Head of caudate nucleus (tissue), 42 donors: ENCODE measurements around the gene SLC35F1.

Experiments used
- DNase-seq, 42 donors: peaks; one replicate each; pipeline versions ENCODE4 v3.0.0 to v3.0.0-alpha.2; 2020 to 2021; ENCODE audit warnings: mixed read lengths in 7 of 42
- intact Hi-C: fragments of 100-400 bp; cut with DNase I; formaldehyde crosslinking; loops from one replicate; pipeline ENCODE4 v1.15.0; 2022

SLC35F1 gene

DNA sequence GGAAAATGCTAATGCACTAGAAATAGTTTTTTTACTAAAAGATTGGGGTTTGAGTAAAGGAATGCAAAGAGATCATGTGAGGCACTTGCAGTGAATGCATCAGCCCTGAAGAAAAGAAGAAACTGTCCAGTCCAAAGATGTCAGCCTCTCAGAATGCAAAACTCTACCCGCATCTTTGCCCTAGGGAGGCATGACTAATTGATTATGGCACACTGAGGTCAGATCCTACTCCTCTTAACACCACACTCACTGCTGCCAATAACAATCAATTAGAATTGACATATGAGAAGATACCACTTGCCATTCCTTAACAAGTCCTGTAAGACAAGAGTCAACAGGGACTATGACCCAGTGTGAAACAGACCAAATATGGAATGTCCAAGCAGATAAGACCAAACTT lies 378.7 kb downstream of the SLC35F1 start:
- DNase-seq, result no peak
- intact Hi-C loops, result loop anchor here (5.0 to 10.0 kb wide), 2 partner anchors 222 to 299 kb away; no protein-coding TSS in a partner anchor

DNA sequence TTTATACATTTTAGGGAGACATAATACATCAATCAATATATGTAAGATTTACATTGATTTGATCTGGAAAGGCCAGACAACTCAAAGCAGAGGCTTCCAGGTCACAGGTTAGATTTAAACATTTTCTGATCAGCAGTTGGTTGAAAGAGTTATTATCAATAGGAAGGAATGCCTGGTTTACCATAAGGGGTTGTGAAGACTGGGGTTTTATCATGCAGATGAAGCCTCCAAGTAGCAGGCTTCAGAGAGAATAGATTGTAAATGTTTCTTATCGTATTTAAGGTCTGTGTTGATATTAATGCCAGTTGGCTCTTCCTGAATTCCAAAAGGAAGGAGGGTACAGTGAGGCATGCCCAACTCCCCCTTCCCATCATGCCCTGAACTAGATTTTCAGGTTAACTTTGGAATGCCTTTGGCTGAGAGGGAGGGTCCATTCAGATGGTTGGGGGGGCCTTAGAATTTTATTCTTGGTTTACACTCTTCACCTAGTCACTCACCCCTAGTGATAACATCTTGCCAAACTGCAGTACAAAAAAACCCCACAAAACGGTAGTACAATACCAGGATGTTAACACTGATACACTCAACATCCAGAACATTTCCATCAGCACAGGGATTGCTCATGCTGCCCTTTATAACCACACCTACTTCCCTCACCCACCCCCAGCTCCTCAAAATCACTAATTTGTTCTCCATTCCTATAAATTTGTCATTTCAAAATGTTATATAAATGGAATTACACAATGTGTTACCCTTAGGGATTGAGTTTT lies 381.5 kb downstream of the SLC35F1 start:
- intact Hi-C loops, result loop anchor here (5.0 to 10.0 kb wide), 2 partner anchors 219 to 296 kb away; no protein-coding TSS in a partner anchor
- peak in 19 of 42 donors; percentile 14 to 77 (median 41) for DNase-seq

DNA sequence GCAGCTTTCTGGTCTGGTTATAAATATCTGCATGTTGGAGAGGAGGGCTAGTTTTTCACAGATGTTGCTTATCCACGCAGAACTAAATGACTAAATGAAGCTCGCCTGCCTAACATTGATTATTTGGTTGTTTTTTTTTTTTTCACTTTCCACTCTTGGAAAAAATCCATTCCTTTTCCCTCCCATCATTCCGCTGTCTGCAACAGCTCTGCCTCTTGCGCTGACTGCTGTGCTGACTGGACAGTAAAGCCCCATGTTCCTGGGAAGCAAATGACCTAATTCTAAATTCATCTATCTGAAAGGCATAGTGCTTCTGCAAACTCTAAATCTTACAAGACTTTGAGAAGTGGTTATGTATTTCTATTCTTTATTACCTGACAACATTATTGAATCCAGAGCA lies 385.5 kb downstream of the SLC35F1 start:
- intact Hi-C loops, result no loop called here
- no peak for DNase-seq

DNA sequence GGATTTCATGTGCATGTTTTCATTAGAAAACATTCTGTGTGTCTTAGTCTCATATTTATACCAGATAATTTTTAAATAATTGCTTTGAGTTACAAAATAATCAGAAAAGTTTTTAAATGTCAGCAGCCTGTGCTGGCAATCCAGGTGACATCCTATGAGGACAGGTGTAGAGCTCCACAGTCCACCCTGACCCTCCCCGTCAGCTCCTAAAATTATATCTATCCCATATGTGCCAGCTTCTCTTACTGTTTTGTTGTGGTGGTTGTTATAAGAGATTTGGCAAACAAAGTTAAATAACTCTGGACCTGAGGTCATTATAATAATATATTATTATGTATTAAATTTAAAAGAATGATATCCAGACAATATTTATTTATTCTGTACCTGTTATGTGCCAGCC lies 387.8 kb downstream of the SLC35F1 start:
- no peak for DNase-seq
- intact Hi-C loops, result no loop called here

DNA sequence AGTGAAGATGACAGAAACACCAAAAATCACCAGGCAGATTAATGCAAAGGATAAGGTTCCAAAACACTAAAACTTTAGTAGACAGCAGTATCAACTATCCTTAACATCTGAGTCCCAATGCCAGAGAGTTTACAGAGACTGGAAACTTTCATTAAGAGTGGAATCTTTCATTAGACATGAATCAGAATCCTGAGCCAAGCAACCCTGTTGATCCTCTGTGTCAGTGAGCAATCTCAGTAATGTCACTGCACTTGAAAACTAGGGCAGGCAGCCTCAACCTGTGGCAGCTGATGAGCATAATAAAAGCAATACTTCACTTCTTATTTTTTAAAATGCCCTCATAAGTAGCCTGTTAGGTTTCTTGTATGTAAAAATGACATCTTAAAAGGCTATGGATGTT lies 388.3 kb downstream of the SLC35F1 start:
- peak in 16 of 42 donors; percentile 6 to 75 (median 42) for DNase-seq
- intact Hi-C loops, result no loop called here

DNA sequence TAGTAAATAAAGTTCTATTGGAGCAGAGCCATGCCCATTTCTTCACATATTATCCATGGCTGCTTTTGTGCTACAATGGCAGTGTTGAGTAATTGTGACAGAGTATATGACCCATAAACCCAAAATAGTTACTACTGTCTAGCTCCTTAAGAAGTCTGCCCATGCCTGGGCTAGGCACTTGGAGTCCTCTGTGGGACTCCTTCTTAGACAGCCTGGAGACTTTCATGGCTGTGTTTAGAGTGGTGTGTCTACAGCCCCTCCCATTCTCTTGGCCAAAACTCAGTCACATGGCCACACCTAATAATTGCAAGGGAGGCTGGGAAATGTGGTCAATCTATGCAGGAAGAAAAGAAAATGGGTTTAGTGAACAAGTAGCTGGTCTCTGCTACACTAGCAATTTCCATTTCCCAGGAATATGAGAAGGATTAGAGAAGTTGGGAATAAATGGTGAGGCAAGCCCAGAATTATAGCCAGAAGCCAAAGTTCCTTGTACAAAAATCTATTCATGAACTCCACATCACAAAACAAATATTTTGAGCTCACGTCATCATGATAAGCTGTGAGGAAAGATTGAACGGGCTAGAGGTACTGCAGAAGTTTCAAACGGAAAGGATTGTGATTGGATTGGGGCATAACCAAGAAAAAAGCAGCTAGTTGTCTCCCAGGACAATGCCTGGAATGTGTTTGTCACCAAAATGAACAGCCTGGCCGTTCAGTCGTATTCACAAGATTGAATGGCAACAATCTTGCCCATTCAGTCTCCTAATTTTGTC lies 389.3 kb downstream of the SLC35F1 start:
- intact Hi-C loops, result no loop called here
- DNase-seq, result no peak

DNA sequence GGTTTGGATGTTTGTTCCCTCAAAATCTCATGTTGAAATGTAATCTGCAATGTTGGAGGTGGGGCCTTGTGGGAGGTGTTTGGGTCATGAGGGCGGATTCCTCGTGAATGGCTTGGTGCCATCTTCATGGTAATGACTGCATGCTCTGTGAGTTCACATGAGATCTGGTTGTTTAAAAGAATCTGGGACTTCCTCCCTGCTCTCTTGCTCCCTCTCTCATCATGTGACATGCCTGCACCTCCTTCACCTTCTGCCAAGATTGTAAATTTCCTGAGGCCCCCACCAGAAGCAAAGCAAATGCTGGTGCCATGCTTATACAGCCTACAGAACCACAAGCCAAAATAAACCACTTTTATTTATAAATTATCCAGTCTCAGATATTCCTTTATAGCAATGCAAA lies 390.8 kb downstream of the SLC35F1 start:
- intact Hi-C loops, result no loop called here
- no peak for DNase-seq

DNA sequence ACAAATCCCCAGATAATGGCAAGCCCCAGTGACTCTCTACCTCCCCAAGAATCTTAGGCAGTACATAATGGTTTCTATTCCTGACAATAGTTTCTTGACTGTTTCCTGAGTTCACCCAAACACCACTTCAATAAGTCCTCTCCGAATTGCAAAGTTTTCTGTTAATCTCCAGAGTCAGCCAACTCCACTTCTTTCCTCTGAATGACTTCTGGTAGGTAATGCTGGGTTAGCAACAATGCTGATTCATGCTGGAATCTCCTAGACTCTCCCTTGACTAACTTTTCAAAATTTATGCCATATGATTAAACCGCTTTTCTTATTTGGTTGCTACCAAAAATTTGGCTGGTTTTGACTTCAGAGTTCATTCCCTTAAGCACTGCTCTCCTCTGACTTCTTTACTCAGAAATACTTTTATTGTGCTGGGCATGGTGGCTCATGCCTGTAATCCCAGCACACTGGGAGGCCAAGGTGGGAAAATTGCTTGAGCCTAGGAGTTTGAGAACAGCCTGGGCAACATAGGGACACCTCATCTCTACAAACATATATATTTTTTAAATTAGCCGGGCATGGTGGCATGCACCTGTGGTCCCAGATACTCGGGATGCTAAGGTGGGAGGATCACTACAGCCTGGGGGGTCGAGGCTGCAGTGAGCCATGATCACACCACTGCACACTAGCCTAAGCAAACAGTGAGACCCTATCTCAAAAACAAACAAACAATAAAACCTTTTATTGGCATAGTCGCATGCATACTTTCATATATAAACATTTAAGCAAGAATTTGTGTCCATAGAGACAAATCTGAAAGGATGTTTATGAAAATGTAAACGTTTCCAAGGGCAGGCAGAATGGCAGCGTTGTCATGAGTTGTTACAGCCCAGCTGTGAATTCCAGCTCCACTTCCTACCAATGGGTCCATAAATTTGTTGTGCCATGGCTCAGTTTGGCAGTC lies 391.7 kb downstream of the SLC35F1 start:
- intact Hi-C loops, result no loop called here
- no peak for DNase-seq

DNA sequence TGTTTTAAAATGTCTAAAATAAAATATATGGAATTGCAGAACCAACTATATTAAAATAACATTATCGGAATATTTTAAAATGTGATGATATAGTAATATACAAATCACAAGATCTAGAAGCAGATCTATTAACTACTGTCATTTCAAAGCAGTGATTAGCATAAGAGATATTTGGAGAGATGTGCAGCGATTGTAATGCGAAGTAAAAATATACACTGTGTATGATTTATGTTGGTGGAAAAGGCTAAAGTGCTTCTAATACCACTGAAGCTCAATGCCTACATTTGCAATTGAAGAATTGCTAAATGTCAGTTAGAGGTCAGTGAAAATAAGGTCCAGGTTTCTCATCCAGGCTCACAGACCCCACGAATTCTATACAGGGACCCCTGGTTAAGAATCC lies 392.4 kb downstream of the SLC35F1 start:
- intact Hi-C loops, result no loop called here
- no peak for DNase-seq

DNA sequence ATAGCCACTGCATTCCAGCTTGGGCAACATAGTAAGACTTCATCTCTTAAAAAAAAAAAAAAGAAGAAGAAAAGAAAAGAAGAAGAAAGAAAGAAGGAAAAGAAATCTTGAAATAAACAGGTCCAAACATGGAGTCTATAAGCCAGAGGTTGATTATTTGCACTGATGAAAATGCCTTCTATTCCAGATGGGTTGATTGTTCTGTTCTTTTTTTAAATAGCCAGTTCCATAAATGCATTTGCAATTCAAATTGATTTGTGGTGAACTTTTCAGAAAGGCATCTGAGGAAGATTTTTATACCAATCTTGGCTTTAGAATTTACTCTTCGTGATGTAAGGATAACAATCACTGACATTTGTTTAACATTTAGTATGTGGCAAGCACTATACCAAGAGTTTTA lies 397.3 kb downstream of the SLC35F1 start:
- intact Hi-C loops, result no loop called here
- DNase-seq, result no peak

DNA sequence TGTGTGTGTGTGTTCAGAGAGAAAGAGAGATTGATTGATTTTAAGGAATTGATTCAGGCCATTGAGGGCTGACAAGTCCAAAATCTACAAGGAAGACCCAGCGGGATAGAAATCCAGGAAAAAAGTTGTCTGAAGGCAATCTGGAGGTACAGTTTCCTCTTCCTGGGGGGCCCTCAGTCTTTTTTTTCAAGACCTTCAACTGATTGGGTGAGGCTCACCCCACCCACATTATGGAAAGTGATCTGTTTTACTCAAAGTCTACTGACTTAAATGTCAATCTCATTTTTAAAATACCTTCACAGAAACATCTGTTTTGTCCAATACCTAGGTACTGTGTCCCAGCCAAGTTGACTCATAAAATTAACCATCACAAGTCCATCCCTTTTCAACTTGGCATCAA lies 398.0 kb downstream of the SLC35F1 start:
- no peak for DNase-seq
- intact Hi-C loops, result no loop called here

DNA sequence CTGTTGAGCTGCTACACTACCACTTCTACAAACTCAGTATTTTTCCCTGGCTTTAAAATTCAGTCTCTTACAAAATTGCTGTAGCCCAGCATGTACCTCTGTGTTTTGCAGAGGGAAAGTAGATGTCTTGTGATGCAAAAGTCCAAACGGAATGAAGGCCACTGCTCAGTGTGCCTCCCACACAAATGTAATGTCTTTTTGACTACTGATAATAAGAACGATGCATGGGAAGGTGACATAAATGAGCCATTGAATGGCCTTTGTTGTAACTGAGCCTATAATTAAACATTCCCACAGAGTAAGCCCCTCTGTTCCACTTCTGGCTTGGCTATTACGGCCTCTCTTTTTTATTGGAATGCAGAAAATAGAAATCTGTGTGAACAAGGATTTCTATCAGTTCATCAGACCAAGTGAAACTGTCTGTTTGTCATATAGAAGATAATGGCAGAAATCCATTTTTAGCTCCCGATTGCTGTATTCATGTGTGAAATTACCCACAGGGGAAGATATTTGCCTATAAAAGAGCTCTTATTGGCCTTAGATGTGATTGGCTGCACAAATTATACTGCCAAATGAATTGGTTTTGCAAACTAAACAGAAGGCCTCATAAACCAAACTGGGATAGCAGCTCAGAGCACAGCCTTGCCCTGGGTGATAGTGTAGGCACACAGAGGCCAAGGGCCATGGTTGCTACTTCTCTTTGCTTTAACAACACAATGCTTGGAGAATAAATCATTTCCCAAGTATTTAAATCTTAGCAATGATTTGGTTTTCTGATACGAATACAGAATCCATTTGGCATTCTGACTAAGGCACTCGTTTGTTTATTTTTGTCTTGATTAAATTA lies 399.6 kb downstream of the SLC35F1 start:
- intact Hi-C loops, result no loop called here

DNA sequence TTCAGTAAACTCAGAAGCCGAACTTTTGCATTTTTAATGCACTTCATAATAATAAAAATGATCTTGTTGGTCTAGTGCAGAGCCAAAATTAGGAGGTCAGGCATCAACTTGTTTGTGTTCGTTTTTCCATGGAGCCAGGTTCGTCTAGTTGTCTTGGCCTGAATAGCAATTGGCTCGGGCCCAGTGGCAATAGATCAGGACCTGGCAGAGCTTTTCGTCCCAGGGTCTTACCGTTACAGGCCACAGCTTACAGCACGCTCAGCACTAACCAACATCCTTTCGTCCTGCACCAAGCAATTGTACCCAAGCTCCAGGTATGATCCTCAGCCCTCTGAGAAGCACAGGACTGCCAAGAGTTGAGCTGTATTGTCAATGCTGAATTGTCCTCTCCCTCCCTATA lies 400.5 kb downstream of the SLC35F1 start:
- no peak for DNase-seq
- intact Hi-C loops, result no loop called here

More for the DNA sequence above, 399.6 kb downstream of the SLC35F1 start:
- no peak for DNase-seq

DNA sequence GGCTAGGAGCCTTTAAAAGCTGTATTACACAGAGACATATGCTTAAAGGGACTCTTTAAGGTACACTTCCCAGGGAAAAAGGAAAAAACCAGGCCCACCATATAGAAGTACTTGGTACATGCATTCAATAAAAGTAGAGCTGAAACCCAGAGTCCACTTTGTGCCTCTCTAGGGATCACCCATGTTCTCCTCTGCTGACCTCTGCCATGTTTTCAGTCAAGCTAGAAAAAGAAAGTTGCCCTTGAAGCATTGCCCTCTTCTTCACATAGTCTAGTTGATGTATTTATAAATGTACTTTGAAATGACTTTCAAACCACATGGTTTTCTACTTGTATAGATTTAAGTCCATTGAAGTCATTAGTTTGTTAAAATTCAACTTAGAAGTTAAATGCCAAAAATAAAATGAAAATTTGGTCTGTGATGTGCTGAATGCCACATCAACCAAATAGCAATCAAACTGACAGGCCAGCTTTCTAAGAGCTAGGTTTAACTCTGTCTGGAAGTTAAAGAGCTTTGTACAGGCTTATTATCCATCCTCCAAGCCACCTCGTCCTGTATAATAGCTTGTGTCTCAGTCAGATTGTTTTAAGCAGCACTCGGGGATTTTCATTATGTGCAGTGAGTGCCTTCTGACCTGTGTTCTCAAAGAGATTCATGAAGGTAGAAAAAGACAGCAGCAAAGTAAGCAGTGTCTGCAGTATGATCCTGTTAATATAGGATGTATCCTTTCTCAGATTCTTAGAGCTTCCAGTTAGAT lies 402.5 kb downstream of the SLC35F1 start:
- DNase-seq, result no peak
- intact Hi-C loops, result no loop called here

DNA sequence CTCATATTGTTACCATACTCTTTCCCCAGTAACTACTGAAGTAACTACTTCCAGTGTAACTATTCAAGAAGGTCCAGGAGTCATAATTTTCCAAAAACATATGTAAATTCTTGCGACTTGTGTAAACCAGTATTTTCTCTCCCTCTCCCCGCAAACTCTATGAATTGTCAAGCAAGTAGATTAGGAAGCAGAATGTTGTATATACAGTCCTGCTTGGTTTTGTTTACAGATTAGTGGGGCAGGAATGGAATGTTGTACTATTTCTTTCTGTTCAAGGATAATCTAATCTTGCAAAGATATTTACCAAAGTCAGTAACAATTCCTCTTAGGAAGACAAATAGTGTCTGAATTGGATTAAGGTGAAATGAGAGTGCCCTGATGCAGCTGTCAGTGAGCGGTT lies 406.1 kb downstream of the SLC35F1 start:
- intact Hi-C loops, result no loop called here
- no peak for DNase-seq

DNA sequence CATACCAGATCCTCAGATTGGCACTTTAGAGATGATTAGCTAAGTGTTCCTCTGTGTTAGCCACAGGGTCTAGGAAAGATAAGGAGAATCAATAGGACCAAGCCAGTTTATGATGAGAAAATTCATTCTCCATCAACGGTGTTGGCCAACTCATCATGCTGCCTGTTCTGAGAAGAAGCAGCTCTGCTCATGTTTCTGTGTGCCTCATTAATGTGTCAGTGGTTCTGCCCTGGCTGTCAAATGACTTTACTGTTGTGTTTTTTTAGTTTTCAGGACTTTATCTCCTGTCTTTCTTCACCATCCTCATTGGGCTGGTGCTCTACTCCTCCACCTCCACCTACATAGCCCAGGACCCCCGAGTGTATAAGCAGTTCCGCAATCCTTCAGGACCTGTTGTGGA lies 406.7 kb downstream of the SLC35F1 start:
- intact Hi-C loops, result no loop called here
- no peak for DNase-seq

DNA sequence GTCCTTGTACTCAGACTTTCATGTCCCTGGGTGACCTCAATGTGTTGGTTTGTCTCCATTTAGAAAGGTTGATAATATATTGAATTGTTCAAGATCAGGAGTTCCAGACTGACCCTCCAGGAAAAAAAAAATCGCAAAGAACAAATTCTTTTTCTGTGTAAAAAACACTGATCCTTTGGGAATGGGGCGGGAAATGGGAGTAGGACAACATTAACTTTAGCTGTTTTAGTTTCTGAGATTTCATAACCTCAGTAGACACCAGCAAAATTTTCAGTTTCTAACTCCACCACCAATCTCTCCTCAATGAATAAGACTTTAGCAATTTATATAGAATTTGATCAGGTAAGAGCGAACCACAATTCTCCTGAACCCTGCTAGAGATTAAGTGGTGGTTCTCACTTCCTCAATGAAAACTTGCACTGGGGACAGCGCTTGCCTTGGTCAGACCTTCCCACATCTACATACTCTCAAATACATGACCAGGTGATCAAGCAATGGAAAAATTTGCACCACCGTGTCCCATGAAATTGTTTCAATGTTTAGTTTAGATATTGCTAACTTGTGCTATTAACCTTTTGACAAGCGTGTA lies 409.8 kb downstream of the SLC35F1 start:
- intact Hi-C loops, result no loop called here
- DNase-seq, result no peak
